PFSK-1 (cell line): ENCODE results near the gene DEFB114.

ENCODE experiments used
- POLR2AphosphoS5 ChIP-seq: IDR thresholded peaks from 2 replicates; pipeline ENCODE4 v1.6.1; 2012; ENCODE audit warnings: low read depth, mild to moderate bottlenecking, control low read depth, low read length, moderate library complexity
- SIN3A ChIP-seq: IDR thresholded peaks from 2 replicates; pipeline ENCODE4 v1.6.1; 2012; ENCODE audit warnings: mild to moderate bottlenecking, low read length, moderate library complexity, borderline replicate concordance; ENCODE audit not compliant: insufficient read depth
- TF ChIP-seq, protein P1 (sequence below), 2 experiments: IDR thresholded peaks; 2 replicates each; pipeline versions ENCODE4 v1.6.1 to v1.8.0; 2011 to 2012; ENCODE audit warnings: low read depth in 2 of 2, low read length in 2 of 2, control low read depth in 1 of 2, inconsistent platforms in 1 of 2, mild to moderate bottlenecking in 1 of 2, moderate library complexity in 1 of 2; ENCODE audit not compliant: insufficient read depth in 1 of 2

DNA sequence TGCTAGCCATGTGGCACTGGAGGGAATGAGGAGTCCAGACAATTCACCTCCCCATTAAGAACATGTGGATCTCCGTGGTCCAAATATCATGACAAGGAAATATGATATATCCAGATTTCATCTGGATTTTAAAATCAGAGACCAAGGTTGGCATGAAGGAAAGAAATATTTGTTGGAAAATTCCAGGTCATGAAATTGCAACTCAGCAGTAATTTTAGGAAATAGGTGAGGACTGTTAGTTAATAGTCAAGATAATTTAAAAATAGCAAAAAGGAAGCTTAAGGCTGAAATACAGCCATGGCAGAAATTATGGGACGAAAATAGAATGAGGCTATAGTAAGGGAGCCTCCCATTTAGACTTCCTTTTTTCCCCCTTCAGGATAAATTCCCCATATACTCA, 26.9 kb downstream of the DEFB114 start:
- TF ChIP-seq SIN3A (no peak), POLR2AphosphoS5 (no peak)
- TF ChIP-seq, protein P1, sequence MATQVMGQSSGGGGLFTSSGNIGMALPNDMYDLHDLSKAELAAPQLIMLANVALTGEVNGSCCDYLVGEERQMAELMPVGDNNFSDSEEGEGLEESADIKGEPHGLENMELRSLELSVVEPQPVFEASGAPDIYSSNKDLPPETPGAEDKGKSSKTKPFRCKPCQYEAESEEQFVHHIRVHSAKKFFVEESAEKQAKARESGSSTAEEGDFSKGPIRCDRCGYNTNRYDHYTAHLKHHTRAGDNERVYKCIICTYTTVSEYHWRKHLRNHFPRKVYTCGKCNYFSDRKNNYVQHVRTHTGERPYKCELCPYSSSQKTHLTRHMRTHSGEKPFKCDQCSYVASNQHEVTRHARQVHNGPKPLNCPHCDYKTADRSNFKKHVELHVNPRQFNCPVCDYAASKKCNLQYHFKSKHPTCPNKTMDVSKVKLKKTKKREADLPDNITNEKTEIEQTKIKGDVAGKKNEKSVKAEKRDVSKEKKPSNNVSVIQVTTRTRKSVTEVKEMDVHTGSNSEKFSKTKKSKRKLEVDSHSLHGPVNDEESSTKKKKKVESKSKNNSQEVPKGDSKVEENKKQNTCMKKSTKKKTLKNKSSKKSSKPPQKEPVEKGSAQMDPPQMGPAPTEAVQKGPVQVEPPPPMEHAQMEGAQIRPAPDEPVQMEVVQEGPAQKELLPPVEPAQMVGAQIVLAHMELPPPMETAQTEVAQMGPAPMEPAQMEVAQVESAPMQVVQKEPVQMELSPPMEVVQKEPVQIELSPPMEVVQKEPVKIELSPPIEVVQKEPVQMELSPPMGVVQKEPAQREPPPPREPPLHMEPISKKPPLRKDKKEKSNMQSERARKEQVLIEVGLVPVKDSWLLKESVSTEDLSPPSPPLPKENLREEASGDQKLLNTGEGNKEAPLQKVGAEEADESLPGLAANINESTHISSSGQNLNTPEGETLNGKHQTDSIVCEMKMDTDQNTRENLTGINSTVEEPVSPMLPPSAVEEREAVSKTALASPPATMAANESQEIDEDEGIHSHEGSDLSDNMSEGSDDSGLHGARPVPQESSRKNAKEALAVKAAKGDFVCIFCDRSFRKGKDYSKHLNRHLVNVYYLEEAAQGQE (IDR thresholded peaks at IDR 0.05; ENCODE audit: insufficient read depth in 1 of 2, low read depth in 2 of 2, low read length in 2 of 2) = no peak
